B cell (primary cell): ENCODE measurements around the gene ABCA6. TPM values are rescaled to one million over a fixed set of nuclear protein-coding genes. Genes with fewer than 3 reads are reported as not detected.

Experiments
- ATAC-seq: fragments of 200-7000 bp; cut with Tn5 transposase; one replicate; pipeline ENCODE4 v1.10.0; 2021; ENCODE audit warnings: low read depth, mild to moderate bottlenecking, moderate number of reproducible peaks, moderate library complexity
- CTCF ChIA-PET: fragments of 350-600 bp; sonication (Branson Sonifier 250); formaldehyde crosslinking; loops from one replicate; lab custom pipeline; 2021; ENCODE audit warnings: antibody characterized with exemption, inconsistent platforms; lab: Charles Lee
- POLR2A ChIA-PET: fragments of 350-600 bp; sonication (Branson Sonifier 250); formaldehyde crosslinking; loops from one replicate; lab custom pipeline; 2021; ENCODE audit warnings: antibody characterized with exemption; lab: Charles Lee
- DNase-seq: peaks from one replicate; pipeline ENCODE4 v3.0.0; 2013
- H2AFZ ChIP-seq: 2 replicates; pipeline ENCODE4 v1.6.1; 2012; ENCODE audit warnings: mild to moderate bottlenecking, low read depth, low read length; ENCODE audit not compliant: insufficient read depth, poor library complexity, severe bottlenecking
- H3K27ac ChIP-seq, 2 donors: 1 replicate in 1 of 2; 2 replicates in 1 of 2; pipeline ENCODE4 v1.5.1; 2012 to 2013; ENCODE audit warnings: low read length in 2 of 2, mild to moderate bottlenecking in 2 of 2, moderate library complexity in 1 of 2
- H3K27me3 ChIP-seq, 4 experiments: fragments of 200-600 bp in 1 of 4; sonication (generic) in 1 of 4; replicated peaks in 1 of 4; 1 replicate in 2 of 4; 2 replicates in 2 of 4; pipeline versions ENCODE4 v1.6.1 to v1.7.0; 2013 to 2016; ENCODE audit warnings: low read length in 3 of 4, mild to moderate bottlenecking in 2 of 4, mixed read lengths in 1 of 4, moderate library complexity in 1 of 4; ENCODE audit not compliant: insufficient read depth in 4 of 4, control insufficient read depth in 3 of 4; ENCODE audit errors: control extremely low read depth in 1 of 4
- H3K36me3 ChIP-seq, 2 experiments: replicated peaks in 1 of 2; 1 replicate in 1 of 2; 2 replicates in 1 of 2; pipeline versions ENCODE4 v1.6.1 to v1.7.1; 2013; ENCODE audit warnings: low read length in 1 of 2; ENCODE audit not compliant: insufficient read depth in 2 of 2, control insufficient read depth in 1 of 2; ENCODE audit errors: control extremely low read depth in 1 of 2, extremely low read depth in 1 of 2
- H3K4me1 ChIP-seq, 2 donors: fragments of 200-600 bp in 1 of 2; sonication (generic) in 1 of 2; 1 replicate in 1 of 2; 2 replicates in 1 of 2; pipeline versions ENCODE4 v1.5.1 to v1.6.1; 2013 to 2017; ENCODE audit warnings: low read length in 2 of 2; ENCODE audit not compliant: control insufficient read depth in 2 of 2, insufficient read depth in 2 of 2
- H3K4me2 ChIP-seq: replicated peaks from 2 replicates; pipeline ENCODE3; 2012; ENCODE audit warnings: mild to moderate bottlenecking, low read depth, low read length; ENCODE audit not compliant: poor library complexity, severe bottlenecking
- H3K4me3 ChIP-seq, 5 experiments: fragments of 200-600 bp in 1 of 5; sonication (generic) in 1 of 5; 1 replicate in 3 of 5; 2 replicates in 2 of 5; pipeline versions ENCODE4 v1.5.1 to v1.7.0; 2011 to 2016; ENCODE audit warnings: low read length in 4 of 5, mild to moderate bottlenecking in 4 of 5, low read depth in 2 of 5, control low read depth in 1 of 5, moderate library complexity in 1 of 5; ENCODE audit not compliant: insufficient read depth in 1 of 5; ENCODE audit errors: control extremely low read depth in 1 of 5, extremely low read depth in 1 of 5
- H3K79me2 ChIP-seq: fragments of 200-600 bp; sonication (generic); one replicate; pipeline ENCODE4 v1.6.0; 2016; ENCODE audit warnings: low read length; ENCODE audit not compliant: control insufficient read depth, insufficient read depth
- H3K9ac ChIP-seq: fragments of 200-600 bp; sonication (generic); 2 replicates; pipeline ENCODE4 v1.6.1; 2017; ENCODE audit warnings: mild to moderate bottlenecking, low read length, moderate library complexity
- H3K9me3 ChIP-seq, 3 donors: one replicate each; pipeline versions ENCODE4 v1.6.1 to v1.7.1; 2013; ENCODE audit warnings: low read length in 2 of 3; ENCODE audit not compliant: control insufficient read depth in 2 of 3, insufficient read depth in 1 of 3; ENCODE audit errors: control extremely low read depth in 1 of 3
- H4K20me1 ChIP-seq: 2 replicates; pipeline ENCODE4 v1.6.0; 2012; ENCODE audit warnings: mild to moderate bottlenecking, low read length; ENCODE audit not compliant: insufficient read depth, control insufficient read depth, poor library complexity, severe bottlenecking
- H3K27ac Mint-ChIP-seq: one replicate; pipeline ENCODE4 v1.8.0; 2021; ENCODE audit warnings: mixed read lengths
- H3K27me3 Mint-ChIP-seq: one replicate; pipeline ENCODE4 v1.8.0; 2021; ENCODE audit warnings: mixed read lengths
- H3K4me1 Mint-ChIP-seq: one replicate; pipeline ENCODE4 v1.8.0; 2021; ENCODE audit warnings: mixed read lengths
- H3K4me3 Mint-ChIP-seq: one replicate; pipeline ENCODE4 v1.8.0; 2021; ENCODE audit warnings: mixed read lengths
- H3K9me3 Mint-ChIP-seq: one replicate; pipeline ENCODE4 v1.8.0; 2022; ENCODE audit warnings: mixed read lengths; ENCODE audit not compliant: insufficient read depth
- CTCF ChIP-seq: fragments of 200-600 bp; IDR thresholded peaks from one replicate; pipeline ENCODE4 v1.8.0; 2022; ENCODE audit warnings: antibody characterized with exemption, mild to moderate bottlenecking
- EZH2 ChIP-seq: IDR thresholded peaks from 2 replicates; pipeline ENCODE4 v1.6.1; 2012; ENCODE audit warnings: borderline replicate concordance, low read depth, mild to moderate bottlenecking, moderate library complexity, low read length; ENCODE audit not compliant: insufficient read depth, poor library complexity, severe bottlenecking
- WGBS: methylation state at CpG from one replicate; pipeline ENCODE4 v1.1.5; 2013; ENCODE audit warnings: missing lambda C conversion rate; ENCODE audit not compliant: insufficient coverage; 5-methylcytosine and 5-hydroxymethylcytosine counted together
- intact Hi-C: fragments of 100-400 bp; cut with micrococcal nuclease; formaldehyde crosslinking; loops from one replicate; pipeline ENCODE4 v1.10.0; 2022
- polyA plus RNA-seq: library from polyadenylated mRNA; depleted of rRNA; stranded (reverse); fragments of >200 nt; gene quantifications from 2 replicates; pipeline ENCODE4 v1.2.3, GENCODE V29; 2012
- total RNA-seq, 2 donors: library from RNA; stranded (reverse); fragments of 120-200 nt in 1 of 2; gene quantifications; 1 replicate in 1 of 2; 2 replicates in 1 of 2; pipeline versions ENCODE4 v1.2.3 to v1.2.4, GENCODE V29; 2013 to 2022

ABCA6 gene
- total and polyA plus RNA-seq, 2 donors (not counting 1 experiment from before 2014, with no cell fraction given): 0.18 to 1.4 TPM

DNA sequence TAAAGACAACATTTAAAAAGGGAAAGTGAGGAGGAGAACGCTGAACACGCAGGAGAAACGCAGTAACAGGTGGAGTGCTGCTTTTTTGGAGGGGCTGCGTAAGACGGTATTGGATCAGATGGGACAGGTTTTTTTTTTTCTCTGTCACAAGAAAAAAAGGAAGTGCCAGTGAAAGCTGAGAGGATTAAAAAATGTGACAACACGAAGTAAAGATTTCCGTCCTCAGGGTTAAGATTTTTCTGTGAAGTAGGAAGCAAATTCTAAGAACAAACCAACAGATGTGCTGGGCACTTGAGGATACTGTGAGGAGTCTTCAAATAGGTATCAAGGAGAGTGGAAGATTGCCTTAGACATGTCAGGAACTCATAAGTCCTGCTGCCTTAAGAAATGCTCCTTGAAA, 75.2 kb downstream of the ABCA6 start:
- no peaks in the 10 kb centered on the region for H3K79me2 ChIP-seq
- peak overlapping the region in 1 of 5 experiments; percentile 9 for H3K4me3 ChIP-seq
- no peaks in the 10 kb centered on the region for H3K36me3 ChIP-seq
- ATAC-seq (no peak), DNase-seq (peak; percentile 24)
- intact Hi-C loops: no loop called here
- Mint-ChIP-seq H3K4me1 (peaks cover 38% of the 10 kb centered on the region), H3K9me3 (no peaks in the 10 kb centered on the region), H3K27me3 (no peaks in the 10 kb centered on the region), H3K4me3 (peak overlapping the region; percentile 32), H3K27ac (peak overlapping the region; percentile 12)
- ChIA-PET POLR2A (no interaction called here), CTCF (interaction anchor here (0.6 kb wide), 1 partner anchor 1444 kb away, joined by 3 read pairs; no protein-coding TSS in a partner anchor)
- peak overlapping the region; percentile 38 for H3K9ac ChIP-seq
- peak overlapping the region; percentile 61 for H2AFZ ChIP-seq
- TF ChIP-seq CTCF (no peak), EZH2 (no peak)
- no peaks in the 10 kb centered on the region for H3K27me3 ChIP-seq
- no peak overlapping the region for H3K27ac ChIP-seq
- peaks cover 18 to 21% of the 10 kb centered on the region in 2 donors for H3K4me1 ChIP-seq
- peaks cover 0 to 11% (median 0%) of the 10 kb centered on the region in 3 donors for H3K9me3 ChIP-seq
- H3K4me2 ChIP-seq: peak overlapping the region; percentile 47
- H4K20me1 ChIP-seq: no peaks in the 10 kb centered on the region
- 6% methylated on average over 6 of the region's 7 CpGs for WGBS

DNA sequence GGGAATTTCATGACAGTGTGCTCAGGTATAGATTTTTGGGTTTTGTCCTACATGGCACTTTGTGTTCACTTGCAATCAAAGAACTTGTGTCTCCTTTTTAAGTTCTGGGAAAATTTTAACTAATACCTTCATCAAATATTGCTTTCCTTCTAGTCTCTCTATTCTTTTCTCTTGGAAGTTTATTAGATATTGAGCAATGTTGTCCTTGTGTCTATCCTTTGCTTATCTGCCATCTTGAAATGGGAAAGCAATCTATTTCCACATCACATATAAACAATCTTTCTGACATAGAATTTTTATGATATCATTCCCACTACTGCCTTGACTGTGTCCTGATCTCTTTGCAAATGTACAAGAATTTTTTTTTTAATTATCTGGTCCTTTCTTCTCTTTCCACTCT, 76.6 kb downstream of the ABCA6 start:
- no peak overlapping the region for H2AFZ ChIP-seq
- H4K20me1 ChIP-seq: no peaks in the 10 kb centered on the region
- peaks cover 5 to 9% of the 10 kb centered on the region in 2 donors for H3K4me1 ChIP-seq
- H3K4me3 ChIP-seq: no peak overlapping the region
- Mint-ChIP-seq H3K4me3 (no peak overlapping the region), H3K4me1 (peaks cover 34% of the 10 kb centered on the region), H3K9me3 (no peaks in the 10 kb centered on the region), H3K27ac (no peak overlapping the region), H3K27me3 (no peaks in the 10 kb centered on the region)
- no peak overlapping the region for H3K27ac ChIP-seq
- no peak for DNase-seq
- no peaks in the 10 kb centered on the region for H3K9me3 ChIP-seq
- H3K9ac ChIP-seq: no peak overlapping the region
- no peaks in the 10 kb centered on the region for H3K27me3 ChIP-seq
- TF ChIP-seq CTCF: no peak
- no peak for TF ChIP-seq EZH2
- ChIA-PET POLR2A (no interaction called here), CTCF (no interaction called here)
- H3K79me2 ChIP-seq: no peaks in the 10 kb centered on the region
- H3K36me3 ChIP-seq: no peaks in the 10 kb centered on the region
- intact Hi-C loops: no loop called here
- no peak for ATAC-seq
- no peak overlapping the region for H3K4me2 ChIP-seq
